TTC549 (cell line): ENCODE data around the gene STAB1.

Experiments used
- FAIRE-seq: peaks from 2 replicates; lab custom pipeline; 2012; peaks lifted over from hg19 to GRCh38; lab: Jason Lieb, UNC

STAB1 gene

DNA sequence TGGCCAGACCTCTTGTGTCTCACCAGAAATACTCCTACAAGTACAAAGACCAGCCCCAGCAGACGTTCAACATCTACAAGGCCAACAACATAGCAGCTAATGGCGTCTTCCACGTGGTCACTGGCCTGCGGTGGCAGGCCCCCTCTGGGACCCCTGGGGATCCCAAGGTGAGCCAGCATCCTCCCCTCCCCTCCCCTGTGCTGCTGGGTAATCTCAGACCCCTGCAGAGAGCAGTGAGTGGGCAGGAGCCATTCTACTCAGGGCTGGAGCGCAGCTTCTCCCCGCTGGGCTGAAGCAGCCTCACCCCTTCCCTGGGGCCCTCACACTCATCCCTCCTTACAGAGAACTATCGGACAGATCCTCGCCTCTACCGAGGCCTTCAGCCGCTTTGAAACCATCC lies 9.8 kb downstream of the STAB1 start:
- no peak for FAIRE-seq

- no peak for FAIRE-seq
Measured at GRCh38 chr3:52506266-52506966, 11.3 kb downstream of the STAB1 start.

- FAIRE-seq: no peak
Measured at GRCh38 chr3:52507359-52507758, 12.2 kb downstream of the STAB1 start.

DNA sequence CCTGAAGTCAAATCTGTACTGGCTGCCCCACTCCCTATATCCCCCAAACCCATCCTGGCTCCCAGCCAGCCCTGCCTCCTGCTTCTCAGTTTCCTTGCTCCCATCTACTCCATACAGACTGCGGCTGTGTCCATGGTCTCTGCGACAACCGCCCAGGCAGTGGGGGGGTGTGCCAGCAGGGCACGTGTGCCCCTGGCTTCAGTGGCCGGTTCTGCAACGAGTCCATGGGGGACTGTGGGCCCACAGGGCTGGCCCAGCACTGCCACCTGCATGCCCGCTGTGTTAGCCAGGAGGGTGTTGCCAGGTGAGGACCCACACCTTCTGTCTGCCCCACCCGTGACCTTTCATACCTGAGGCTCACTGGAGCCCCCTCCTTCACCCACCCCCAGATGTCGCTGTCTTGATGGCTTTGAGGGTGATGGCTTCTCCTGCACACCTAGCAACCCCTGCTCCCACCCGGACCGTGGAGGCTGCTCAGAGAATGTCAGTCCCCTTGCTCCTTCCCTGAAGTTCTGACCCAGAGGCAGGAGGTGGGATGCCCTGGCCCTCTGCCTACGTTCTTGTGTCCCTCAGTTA lies 14.7 kb downstream of the STAB1 start:
- no peak for FAIRE-seq

- FAIRE-seq: no peak
Measured at GRCh38 chr3:52511509-52511908, 16.4 kb downstream of the STAB1 start.

DNA sequence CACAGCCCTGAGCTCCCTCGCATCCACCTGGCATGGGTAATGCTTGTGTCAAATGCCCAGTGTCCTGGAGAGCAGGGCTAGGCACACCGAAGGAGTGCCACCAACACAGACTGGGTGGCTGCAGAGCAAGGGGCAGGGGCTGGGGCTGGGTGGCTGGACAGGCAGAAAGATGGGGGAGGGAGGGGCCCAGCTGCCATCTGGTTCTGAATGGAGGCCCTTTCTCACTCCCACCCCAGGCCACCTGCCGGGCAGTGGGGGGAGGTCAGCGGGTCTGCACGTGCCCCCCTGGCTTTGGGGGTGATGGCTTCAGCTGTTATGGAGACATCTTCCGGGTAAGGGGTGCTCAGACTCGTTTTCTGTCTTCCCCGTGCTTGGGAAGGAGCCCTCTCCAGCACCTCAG lies 17.0 kb downstream of the STAB1 start:
- FAIRE-seq: no peak

DNA sequence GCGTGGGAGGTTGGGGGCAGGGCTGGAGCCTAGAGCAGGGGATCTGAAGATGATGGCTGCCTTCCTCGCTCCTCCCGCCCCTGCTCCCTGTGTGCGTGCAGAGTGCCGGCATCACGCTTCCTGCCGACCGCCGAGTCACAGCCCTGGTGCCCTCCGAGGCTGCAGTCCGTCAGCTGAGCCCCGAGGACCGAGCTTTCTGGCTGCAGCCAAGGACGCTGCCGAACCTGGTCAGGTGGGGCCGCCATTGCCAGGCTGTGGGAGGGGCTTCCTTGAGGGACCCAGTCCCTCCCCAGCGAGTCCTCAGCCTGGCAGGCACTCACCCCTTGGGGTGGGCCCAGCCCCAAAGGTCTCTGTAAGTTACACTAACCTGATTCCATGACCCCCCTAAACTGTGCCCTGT lies 17.6 kb downstream of the STAB1 start:
- no peak for FAIRE-seq

GRCh38 chr3:52513281-52513680 lies 18.1 kb downstream of the STAB1 start:
- no peak for FAIRE-seq

- no peak for FAIRE-seq
Measured at GRCh38 chr3:52514576-52514975, 19.4 kb downstream of the STAB1 start.

DNA sequence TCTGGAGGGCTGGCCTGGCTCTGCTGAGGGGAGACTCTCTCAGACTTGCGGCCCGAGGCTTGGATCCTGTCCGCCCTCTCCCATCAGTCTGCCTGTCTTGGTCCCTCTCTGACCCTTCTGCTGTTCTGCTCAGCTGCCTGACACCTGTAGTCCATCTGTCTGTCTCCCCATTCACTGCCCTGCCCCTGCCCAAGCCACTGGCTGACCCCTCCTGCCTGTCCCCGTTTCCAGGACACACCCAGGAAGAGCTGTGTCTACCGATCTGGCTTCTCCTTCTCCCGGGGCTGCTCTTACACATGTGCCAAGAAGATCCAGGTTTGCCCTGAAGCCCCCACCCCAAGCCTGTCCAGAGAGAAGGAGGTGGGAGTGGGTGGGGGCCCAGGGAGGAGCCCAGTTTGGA lies 20.1 kb downstream of the STAB1 start:
- FAIRE-seq: no peak

GRCh38 chr3:52516509-52517195 lies 21.5 kb downstream of the STAB1 start:
- FAIRE-seq: no peak

DNA sequence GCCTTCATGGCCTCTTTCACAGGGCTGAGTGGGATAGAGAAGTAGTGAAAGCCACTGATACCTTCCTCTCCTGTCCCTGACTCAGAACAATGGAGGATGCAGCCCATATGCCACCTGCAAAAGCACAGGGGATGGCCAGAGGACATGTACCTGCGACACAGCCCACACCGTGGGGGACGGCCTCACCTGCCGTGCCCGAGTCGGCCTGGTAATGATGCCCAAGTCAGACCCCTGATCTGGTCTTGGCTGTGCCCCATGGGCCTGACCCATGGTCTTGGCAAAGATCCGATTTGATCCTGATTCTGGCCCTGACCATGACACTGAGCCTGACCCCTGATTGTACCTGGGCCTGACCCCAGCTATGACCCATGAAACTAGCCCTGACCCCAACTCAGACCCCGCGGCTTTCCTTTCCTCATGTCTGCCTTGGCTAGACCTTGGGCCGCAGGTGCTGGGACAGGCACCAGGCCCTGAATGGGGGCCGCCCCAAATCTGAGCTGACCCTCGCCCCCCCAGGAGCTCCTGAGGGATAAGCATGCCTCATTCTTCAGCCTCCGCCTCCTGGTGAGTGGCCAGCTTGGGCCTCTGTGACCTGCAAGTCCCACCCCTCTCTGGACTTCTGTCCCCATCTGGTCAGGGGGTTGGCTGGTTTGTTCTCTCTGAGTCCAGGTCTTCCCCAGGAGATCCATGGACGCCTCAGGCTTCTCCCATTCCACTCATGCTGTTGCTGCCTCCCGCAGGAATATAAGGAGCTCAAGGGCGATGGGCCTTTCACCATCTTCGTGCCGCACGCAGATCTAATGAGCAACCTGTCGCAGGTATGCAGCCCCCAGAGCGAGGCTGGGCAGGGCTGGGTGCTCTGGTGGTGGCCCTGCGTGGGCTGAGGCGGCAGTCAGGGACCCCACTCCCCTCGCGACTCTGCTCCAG lies 22.9 kb downstream of the STAB1 start:
- FAIRE-seq: no peak

DNA sequence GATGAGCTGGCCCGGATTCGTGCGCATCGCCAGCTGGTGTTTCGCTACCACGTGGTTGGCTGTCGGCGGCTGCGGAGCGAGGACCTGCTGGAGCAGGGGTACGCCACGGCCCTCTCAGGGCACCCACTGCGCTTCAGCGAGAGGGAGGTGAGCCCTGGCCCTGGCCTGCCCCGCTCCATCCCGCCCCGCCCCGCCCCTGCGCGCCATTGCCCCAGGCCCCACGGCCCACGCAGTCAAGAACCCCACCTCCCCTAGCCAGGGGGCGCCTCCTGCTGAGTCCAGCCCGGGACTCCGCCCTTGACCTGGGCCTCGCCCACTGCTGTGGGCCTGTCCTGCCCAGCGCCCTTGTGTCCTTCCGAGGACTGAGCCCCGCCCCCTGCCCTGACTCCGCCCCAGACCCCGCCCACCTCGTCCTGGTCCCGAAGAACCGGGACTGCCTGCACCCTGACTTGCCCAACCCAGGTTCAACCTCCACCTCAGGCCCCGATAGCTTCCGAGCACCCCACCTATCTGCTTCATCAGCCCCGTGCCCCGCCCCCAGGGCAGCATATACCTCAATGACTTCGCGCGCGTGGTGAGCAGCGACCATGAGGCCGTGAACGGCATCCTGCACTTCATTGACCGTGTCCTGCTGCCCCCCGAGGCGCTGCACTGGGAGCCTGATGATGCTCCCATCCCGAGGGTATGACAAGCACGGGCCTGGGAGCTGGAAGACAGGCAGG lies 23.7 kb downstream of the STAB1 start:
- no peak for FAIRE-seq

DNA sequence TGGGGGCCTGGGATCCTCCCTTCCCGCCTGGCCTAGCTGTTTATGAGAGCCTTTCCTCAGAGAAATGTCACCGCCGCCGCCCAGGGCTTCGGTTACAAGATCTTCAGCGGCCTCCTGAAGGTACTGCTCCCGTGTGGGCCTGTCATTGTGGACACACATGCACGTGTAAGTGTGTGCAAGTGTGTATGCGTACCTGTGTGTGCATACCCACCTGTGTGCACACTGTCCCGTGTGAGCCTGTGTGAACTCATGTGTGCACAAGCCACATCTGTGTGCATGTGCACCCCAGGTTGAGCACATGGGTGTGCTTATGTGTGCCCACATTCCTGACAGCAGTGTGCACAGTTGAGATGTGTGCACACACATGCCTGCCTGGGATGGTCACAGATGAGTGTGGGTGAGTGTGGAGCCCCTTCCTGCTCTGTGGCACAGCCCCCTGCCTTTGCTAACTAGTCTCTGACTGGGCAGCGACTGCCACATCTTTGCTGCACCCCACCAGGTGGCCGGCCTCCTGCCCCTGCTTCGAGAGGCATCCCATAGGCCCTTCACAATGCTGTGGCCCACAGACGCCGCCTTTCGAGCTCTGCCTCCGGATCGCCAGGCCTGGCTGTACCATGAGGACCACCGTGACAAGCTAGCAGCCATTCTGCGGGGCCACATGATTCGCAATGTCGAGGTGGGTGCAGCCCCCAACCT lies 24.5 kb downstream of the STAB1 start:
- FAIRE-seq: no peak

GRCh38 chr3:52520141-52520667 lies 25.1 kb downstream of the STAB1 start:
- FAIRE-seq: no peak

DNA sequence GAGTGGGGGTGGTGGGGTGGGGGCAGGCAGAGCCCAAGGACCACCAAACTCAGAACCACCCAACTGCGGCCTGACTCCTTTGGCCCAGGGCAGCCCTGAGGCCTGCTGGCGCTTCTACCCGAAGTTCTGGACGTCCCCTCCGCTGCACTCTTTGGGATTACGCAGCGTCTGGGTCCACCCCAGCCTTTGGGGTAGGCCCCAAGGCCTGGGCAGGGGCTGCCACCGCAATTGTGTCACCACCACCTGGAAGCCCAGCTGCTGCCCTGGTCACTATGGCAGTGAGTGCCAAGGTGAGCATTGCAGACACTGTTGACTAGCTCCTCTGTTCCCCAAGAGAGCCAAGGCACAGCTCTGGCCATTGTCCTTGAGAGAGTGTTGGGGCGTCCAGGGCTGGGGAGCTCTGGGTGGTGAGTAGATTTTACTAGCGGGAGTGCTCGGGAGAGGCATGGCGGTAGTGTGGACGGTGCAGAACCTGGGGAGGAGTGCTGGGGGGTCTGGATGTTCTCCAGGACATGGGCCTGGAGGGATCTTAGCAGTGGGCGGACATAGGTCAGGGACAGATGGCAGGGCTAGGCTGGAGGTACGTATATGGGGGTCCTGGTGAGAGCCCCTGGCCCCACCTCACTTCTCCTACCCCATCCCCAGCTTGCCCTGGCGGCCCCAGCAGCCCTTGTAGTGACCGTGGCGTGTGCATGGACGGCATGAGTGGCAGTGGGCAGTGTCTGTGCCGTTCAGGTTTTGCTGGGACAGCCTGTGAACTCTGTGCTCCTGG lies 25.8 kb downstream of the STAB1 start:
- no peak for FAIRE-seq

DNA sequence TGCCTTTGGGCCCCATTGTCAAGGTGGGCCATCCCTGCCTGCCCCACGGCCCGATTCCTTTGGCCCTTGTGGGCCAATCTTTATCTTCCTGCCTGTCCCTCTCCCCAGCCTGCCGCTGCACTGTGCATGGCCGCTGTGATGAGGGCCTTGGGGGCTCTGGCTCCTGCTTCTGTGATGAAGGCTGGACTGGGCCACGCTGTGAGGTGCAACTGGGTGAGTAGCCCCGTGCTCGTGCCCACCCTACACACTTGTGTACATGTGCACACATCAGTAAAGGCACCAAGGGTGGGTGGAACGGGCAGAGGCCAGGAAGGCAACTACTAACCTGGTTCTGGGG lies 26.3 kb downstream of the STAB1 start:
- no peak for FAIRE-seq

DNA sequence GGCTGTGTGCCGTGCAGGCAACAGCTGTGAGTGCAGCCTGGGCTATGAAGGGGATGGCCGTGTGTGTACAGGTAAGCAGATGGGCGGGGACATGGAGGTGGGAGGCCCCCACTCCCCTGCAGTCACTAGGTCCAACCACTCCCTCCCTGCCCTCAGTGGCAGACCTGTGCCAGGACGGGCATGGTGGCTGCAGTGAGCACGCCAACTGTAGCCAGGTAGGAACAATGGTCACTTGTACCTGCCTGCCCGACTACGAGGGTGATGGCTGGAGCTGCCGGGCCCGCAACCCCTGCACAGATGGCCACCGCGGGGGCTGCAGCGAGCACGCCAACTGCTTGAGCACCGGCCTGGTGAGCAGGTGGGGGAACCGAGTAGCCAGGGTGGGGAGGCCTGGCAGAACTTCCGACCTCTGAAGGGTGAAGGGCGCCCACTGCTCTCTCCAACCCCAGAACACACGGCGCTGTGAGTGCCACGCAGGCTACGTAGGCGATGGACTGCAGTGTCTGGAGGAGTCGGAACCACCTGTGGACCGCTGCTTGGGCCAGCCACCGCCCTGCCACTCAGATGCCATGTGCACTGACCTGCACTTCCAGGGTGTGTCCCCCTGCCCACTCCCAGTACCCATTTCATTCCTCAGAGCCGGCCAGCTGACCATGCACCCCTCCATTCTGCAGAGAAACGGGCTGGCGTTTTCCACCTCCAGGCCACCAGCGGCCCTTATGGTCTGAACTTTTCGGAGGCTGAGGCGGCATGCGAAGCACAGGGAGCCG lies 26.9 kb downstream of the STAB1 start:
- FAIRE-seq: no peak

DNA sequence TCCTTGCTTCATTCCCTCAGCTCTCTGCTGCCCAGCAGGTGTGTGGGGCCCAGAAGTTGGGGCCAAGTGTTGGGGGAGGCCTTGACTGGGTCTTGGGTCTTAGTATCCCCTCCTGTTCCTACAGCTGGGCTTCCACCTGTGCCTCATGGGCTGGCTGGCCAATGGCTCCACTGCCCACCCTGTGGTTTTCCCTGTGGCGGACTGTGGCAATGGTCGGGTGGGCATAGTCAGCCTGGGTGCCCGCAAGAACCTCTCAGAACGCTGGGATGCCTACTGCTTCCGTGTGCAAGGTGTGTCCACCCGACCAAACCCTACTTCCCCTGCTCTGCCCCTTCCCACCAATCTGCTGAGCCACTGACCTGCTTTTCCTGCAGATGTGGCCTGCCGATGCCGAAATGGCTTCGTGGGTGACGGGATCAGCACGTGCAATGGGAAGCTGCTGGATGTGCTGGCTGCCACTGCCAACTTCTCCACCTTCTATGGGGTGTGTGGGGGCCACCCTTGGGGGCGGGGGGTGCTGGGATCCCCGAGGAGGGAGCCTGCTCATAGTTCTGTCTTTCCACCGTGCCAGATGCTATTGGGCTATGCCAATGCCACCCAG lies 27.6 kb downstream of the STAB1 start:
- FAIRE-seq: no peak
